Femur (tissue), 1 donor: ENCODE results near the gene MCM6.
"Not testable (repeated sequence)": the region's sequence is repeated elsewhere in the genome, so short reads cannot be mapped to it uniquely, and the experiment has no call there.

Experiments
- DNase-seq: peaks from one replicate; pipeline ENCODE4 v3.0.0-alpha.2; 2017

Gene MCM6

DNA sequence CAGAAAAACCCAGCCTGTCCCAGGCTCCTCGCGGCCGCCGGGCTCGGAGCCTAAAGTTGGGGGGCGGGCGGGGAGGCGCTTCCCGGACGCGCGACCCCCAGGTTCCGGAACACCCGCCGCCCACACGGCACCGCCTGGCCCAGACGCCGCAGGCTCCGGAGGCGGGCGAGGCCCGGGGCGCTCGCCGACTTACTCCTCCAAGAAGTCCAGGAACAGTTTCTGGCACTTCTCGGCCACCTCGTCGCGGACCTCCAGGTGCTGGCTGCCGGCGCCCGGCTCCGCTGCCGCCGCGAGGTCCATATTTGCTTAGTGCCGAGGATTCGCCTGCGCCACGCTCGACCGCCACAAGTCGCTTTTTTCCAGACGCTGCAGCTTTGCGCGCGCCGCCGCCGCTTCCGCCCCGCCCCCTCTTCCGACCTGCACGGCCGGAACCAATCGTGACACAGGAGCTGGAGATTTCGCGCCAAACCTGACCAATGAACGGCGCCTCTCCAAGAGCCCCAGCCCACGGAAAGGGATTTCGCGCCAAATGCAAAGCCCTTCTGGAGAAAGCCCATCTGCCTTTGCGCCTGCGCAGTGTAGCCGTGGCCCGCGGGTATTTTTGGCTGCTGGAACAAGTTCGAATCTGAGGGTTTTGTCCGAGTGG is at the start of gene MCM6:
MCM6 (minus strand) TSS at position 378 of the 646 bp plus-strand sequence; CDS start at position 300, 78 bp downstream.
- peak; percentile 99 for DNase-seq

DNA sequence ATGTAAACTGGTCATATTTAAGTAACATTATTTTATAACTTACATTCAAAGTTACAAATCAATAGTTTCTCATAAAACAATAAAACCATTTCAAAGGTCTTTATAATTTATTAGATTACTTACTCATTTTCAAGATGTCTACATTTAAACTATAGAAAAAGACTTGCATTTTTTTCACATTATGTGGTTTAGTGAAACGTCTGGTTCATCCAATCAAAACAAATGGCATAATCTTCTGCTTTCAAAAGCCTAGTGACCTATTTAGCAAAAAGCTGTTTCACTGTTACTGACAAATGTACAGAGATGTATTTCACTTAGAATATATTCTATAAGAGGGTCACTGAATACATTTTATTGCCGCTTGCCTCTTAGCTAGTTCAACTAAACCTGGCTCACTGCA is 49.3 kb upstream of the MCM6 start:
- DNase-seq: no peak

- no peak for DNase-seq
These were observed 40.0 kb upstream of the MCM6 start for GRCh38 chr2:135916207-135916606.

- no peak for DNase-seq
These were observed 38.2 kb upstream of the MCM6 start for GRCh38 chr2:135914485-135914884.

DNA sequence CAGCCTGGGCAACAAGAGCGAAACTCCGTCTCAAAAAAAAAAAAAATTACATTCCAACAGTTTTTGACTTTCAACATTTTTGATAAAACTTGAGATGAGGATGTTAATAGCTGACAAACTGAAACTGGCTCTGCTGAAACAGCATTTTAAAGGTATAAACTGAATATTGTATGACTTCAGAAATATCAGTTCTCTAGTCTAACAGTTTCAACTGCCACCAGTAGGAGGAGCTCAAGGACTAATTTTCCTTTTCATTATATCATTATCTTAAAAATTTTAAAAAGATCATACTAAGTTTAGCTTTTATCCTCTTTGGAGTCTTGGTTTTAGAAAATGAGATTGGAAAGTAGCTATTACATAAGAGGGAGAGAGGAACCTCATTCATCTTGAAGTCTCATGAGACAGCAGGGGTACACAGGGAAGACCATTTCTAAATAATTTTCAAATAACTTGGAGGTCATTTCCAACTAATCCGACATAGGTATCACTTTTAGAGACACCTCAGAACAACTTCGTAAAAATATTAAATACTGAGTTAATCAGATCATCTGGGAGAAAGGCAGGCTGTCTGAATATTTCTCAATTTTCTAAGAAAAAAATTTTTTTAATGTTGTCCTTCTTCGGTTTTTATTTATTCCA is 37.6 kb upstream of the MCM6 start:
- no peak for DNase-seq

DNA sequence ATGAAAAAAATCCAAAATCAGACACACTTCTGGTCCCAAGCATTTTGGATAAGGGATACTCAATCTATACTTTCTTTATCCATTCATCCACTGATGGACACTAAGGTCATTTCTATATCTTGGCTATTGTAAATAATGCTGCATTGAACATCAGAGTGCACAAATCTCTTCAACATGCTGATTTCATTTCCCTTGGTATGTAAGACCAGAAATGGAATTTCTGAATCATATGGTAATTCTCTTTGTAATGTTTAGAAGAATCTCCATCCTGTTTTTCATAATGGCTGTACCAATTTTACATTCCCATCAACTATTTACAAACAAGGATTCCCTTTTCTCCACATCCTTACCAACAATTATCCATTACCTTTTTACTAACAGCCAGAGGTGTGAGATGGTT is 33.7 kb upstream of the MCM6 start:
- no peak for DNase-seq

- DNase-seq: no peak
These were observed 29.4 kb upstream of the MCM6 start for GRCh38 chr2:135905679-135906078.

DNA sequence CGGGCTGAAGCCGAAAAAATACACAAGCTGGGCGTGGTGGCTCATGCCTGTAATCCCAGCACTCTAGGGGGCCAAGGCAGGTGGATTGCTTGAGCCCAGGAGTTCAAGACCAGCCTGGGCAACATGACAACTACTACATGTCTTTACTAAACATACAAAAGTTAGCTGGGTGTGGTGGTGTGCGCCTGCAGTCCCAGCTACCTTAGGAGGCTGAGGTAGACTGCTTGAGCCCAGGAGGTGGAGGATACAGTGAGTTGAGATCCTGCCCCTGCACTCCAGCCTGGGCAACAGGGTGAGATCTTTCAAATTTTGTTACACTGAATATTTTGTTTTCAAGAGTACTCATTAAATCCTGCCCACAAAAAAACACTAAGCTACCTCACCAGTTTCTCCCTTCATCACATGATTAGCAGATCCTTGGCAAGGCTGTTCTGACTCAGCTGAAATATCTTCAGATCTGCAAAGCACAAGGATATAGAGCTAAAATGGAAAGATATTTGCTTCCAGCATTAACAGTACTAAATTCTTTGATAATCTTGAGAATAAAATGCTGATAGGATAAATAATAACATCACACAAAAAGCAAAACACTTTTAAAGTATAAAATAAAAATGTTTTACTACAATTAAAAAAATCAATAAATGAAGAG is 28.2 kb upstream of the MCM6 start:
- DNase-seq: no peak

GRCh38 chr2:135903650-135904049 is 27.4 kb upstream of the MCM6 start:
- DNase-seq: no peak

- DNase-seq: no peak
These were observed 23.3 kb upstream of the MCM6 start for GRCh38 chr2:135899567-135899966.

- no peak for DNase-seq
These were observed 22.1 kb upstream of the MCM6 start for GRCh38 chr2:135898234-135898786.

- no peak for DNase-seq
These were observed 18.7 kb upstream of the MCM6 start for GRCh38 chr2:135894930-135895329.

DNA sequence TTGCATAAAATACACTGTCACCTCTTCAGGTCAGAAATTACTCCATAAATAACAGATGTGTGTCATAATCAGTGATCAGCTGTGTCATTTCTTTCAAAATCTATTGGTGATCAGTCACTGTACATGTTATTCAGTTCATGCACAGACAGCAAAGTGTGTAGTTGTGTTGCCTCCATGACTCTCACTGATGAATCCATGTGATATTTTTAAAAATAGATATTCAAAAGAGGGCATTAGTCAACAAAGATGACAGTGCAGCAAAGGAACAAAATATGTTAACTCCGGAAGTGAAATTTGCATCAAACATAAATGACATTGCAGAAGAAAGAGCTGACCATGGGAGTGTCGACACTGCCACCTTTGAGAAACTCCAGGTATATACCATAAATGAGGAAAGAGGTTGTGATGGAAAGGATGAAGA is 17.1 kb upstream of the MCM6 start:
- DNase-seq: no peak

- no peak for DNase-seq
These were observed 14.6 kb upstream of the MCM6 start for GRCh38 chr2:135890835-135891234.

- no peak for DNase-seq
These were observed 13.9 kb upstream of the MCM6 start for GRCh38 chr2:135890149-135890548.

DNA sequence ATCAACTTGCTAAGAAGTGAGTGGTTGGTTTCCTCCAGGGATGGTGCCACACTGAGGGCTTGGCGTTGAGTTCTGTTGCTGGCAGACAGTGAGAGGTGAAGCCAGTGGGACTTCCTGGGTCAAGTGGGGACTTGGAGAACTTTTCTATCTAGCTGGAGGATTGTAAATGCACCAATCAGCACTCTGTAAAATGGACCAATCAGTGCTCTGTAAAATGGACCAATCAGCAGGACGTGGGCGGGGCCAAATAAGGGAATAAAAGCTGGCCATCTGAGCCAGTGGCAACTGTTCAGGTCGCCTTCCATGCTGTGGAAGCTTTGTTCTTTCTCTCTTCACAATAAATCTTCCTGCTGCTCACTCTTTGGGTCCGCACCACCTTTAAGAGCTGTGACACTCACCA is 12.3 kb upstream of the MCM6 start:
- DNase-seq: not testable (repeated sequence)

DNA sequence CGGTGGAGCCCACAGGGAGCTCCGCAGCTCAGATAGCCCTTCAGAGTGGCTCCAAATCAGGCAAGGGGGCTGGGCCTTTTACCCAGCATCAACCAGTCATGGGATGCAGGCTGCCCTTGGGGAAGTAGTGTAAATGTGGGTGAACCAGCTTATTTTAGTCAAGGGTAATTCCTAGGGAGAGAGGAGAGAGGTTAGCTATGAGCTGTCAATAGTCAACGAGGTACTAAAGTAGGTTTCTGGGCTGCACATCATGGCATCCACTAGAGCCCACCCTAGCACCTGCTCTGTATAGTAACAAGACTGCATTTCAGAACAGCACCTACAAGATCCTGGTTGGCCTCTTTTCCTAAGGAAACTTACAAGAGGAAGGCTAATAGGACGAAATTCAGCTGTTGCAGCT is 9.5 kb upstream of the MCM6 start:
- no peak for DNase-seq

GRCh38 chr2:135882415-135882814 is 6.2 kb upstream of the MCM6 start:
- no peak for DNase-seq

- DNase-seq: not testable (repeated sequence)
These were observed 527 bp upstream of the MCM6 start for GRCh38 chr2:135876770-135877169.

DNA sequence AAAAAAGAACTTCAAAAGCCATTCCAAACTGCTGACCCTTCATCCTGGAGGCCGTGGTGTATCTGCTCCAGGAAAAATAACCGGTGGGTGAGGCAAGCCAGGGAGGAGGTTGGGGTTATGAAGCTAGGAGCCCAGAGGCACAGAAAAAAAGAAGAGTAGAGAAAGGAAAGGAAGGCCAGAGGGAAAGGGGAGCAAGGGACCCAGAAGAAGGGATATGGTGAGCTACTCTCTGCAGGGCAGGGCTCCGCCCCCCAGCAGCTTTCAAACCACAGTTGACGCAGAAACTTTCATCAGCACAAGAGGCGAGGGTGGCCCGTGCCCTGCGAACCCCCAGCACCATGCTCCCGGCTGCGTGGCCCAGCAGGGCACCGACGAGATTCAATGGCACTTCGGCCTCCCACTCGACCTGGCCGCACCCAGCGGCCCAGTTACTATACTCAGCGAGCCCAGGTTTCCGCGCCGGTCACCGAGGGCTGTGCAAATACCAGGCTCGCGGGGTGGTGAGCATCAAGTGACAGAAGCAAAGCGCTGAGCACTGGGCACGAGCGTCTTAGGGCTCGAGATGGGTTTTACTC is 665 bp downstream of the MCM6 start:
- peak; percentile 58 for DNase-seq

- DNase-seq: no peak
These were observed 1.4 kb downstream of the MCM6 start for GRCh38 chr2:135874777-135875365.

GRCh38 chr2:135870571-135870970 is 5.7 kb downstream of the MCM6 start:
- DNase-seq: no peak

GRCh38 chr2:135863233-135863632 is 13.0 kb downstream of the MCM6 start:
- no peak for DNase-seq
